GM21526 (cell line): ENCODE results near the gene SLC7A1.

ENCODE experiments used
- ATAC-seq: cut with Tn5 transposase; IDR thresholded peaks from one replicate; pipeline ENCODE4 v1.9.1; 2021; ENCODE audit warnings: moderate library complexity; ENCODE audit not compliant: unreplicated experiment, low FRiP score

Gene SLC7A1

DNA sequence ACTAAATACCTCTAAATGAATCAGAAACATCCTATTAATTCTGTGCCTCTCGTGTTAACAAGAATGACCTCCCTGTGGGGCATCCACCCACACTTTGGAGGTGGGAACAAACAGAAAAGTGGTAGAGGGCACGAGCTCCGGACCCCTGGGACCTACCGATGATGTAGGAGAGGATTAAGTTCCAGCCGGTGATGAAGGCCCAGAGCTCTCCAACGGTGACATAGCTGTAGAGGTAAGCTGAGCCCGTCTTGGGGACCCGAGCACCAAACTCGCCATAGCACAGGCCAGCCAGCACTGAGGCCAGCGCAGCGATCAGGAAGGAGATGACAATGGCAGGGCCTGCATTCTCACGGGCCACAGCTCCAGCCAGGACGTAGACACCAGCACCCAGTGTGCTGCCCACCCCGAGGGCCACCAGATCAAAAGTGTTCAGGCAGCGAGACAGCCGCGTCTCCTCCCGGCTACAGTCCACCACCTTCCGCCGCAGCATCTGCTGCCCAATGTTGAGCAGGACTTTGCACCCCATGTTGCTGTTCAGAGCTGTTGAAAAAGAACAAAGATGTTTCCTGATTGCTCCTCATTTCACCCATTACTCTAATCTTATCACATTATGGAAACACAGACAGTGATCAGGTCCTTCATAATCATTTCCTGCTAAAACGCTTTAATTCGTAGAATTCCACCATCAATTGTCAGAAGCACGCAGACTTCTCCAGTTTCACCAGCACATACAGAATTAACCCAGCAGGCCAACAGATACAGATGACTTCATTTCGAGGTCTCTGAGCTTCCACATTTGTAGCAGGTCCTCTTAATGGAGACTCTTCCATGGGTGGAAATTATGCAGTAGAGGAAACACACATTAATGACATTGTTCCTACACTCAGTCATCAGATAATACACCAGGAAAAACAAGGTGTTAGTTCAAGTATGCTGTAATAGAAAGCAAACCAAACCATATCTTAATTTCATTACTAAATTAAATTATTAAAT lies 59.5 kb downstream of the SLC7A1 start:
- ATAC-seq, result no peak

GRCh38 chr13:29534083-29534482 lies 61.4 kb downstream of the SLC7A1 start:
- no peak for ATAC-seq

DNA sequence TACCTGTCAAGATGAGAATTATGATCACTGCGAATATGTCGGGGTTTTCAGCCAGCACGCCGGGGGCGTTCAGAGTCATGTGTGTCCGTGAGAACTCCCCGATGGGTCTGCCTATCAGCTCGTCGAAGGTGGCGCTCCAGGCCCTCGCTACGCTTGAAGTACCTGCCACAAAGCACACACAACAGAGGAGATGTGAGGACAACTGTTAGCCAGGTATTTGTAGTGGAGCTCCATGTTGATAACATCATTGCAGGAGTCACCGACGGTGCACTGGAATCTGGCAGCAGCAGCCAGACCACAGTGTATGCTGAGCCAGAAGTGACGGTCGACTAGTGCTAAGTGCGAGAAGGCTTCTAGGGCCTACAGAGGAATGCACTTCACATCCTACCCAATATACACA lies 62.7 kb downstream of the SLC7A1 start:
- no peak for ATAC-seq

- ATAC-seq, result no peak
Measured at GRCh38 chr13:29532116-29532515, 63.4 kb downstream of the SLC7A1 start.

- no peak for ATAC-seq
Measured at GRCh38 chr13:29530901-29531300, 64.6 kb downstream of the SLC7A1 start.

DNA sequence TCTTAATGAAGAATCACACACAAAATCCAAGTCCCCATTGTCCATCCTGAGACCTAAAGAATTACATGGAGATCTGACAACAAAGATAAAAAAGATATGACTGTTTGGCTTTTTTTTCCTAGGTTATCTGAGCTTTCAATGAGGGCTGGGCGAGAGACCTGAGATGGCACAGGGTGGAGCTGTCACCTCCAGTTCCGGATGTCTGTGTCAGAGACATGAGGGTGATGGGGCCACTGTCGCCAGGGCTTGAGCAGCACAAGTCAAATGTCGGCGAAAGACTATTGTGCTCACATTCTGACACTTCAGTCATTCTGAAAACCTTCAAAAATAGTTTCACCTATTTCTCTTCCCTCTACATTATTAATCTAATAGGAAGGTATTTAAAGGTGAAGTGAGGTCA lies 65.7 kb downstream of the SLC7A1 start:
- ATAC-seq, result no peak

- ATAC-seq, result no peak
Measured at GRCh38 chr13:29527916-29528315, 67.6 kb downstream of the SLC7A1 start.

- no peak for ATAC-seq
Measured at GRCh38 chr13:29527511-29527910, 68.0 kb downstream of the SLC7A1 start.

GRCh38 chr13:29526741-29527140 lies 68.7 kb downstream of the SLC7A1 start:
- ATAC-seq, result no peak

DNA sequence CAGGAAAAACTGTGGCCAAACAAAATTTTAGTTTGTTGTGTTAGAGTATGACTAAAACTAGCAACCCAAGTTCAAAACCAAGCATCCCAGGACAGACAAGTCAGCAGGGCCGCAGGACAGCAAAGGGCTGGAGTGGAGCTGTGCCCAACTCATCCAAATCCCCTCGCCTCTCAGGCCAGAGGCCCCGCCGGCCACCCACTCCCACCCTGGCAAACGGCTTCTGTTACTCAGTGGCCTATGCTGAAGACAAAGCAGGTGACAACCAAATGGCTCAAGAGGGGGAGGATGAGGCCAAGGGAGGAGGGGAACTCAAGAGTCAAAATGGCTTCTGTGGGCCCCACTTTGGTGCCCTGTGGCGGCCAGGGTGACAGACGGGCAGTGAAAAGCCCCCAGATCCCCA lies 69.7 kb downstream of the SLC7A1 start:
- ATAC-seq, result no peak

DNA sequence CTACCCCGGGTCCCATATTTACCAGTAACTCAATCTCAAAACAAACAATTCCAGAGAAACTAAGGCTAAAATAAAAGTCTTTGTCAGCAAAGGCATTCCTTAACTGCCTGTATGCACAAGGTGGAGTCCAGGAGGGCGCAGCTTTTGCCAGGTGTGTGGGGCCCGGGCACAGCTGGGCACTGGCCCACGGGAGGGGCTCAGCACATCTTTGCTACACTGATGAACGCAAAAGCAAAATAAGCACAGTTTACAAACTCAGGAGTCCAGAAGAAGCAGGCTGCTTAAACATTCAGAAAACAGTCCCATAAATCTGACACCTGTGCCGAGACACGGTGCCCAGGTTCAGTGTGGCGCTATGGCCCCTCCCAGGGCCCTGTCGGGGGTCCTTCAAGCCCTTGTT lies 70.8 kb downstream of the SLC7A1 start:
- ATAC-seq, result no peak

DNA sequence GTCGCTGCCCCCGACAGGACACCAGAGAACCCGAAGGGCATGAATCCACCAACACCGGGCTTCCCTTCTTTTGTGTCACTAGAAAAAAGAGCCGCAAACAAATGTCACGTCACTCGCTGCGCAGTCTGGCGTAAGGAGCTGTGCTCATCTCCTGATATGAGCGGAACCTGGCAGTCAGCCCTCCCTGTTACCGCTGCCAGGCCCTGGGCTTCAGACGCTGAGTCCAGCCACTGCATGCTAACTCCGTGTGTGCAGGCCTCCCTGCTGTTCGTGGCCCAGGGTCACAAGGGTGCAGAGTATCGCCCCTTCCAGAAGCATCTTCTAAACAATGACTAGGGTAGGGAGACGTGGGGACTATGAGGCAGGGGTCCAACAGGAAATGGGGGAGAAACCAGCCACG lies 71.3 kb downstream of the SLC7A1 start:
- no peak for ATAC-seq

- ATAC-seq, result no peak
Measured at GRCh38 chr13:29523199-29523961, 72.1 kb downstream of the SLC7A1 start.

GRCh38 chr13:29522044-29522685 lies 73.3 kb downstream of the SLC7A1 start:
- ATAC-seq, result no peak

DNA sequence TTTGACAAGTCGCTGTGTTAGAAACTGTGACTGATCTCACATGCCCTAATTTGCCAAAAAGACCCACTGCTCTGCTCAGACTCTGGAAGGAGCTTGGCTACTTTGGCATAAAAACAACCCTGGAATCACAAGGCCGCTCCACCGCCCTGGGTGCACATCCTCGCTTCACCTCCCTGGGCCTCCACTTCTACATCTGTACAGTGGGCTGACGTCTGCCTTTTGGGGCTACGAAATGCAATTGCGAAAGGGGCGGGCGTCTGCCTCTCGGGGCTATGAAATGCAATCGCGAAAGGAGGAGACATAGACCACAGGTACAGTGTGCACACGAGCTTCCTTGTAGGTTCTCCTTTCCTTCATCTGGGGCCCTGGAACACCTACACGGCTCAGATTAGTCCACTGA lies 74.2 kb downstream of the SLC7A1 start:
- ATAC-seq, result no peak

DNA sequence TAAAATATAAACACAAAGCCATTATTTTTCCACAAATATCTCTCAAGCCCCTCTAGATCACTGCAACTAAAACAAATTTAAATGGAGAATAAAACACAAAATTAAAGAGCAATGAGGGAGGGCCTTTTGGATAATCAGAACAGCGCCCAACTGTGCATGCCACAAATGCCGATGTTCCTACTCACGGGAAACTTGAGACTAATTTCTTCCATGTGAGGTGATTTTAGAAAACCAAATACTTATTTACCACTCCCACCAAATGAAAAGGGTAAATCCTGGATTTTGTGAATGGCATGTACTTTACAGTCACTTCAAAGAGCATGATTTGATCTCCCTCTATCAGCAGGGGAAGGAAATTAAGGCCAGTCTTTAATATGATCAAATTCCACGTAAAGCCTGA lies 74.8 kb downstream of the SLC7A1 start:
- no peak for ATAC-seq

- ATAC-seq, result no peak
Measured at GRCh38 chr13:29519921-29520320, 75.6 kb downstream of the SLC7A1 start.

GRCh38 chr13:29516880-29517279 lies 78.6 kb downstream of the SLC7A1 start:
- no peak for ATAC-seq

DNA sequence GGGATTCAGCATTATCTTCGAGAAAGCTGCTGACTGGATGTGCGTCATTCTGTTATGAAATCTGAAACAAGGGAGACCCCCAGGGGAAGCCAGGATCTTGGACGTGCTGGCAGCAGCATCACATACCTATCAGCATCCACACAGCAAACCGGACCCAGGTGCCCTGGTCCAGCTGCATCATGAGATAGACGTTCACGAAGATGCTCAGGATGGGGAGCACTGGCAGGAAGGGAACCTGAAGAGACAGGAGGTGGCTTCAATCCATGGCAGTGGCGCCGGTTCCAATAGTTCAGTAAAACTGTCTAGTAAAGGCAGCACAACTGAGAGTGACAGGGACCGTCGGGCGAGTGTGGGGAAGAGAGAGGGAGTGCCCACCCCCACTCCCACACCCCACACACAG lies 79.5 kb downstream of the SLC7A1 start:
- ATAC-seq, result no peak

DNA sequence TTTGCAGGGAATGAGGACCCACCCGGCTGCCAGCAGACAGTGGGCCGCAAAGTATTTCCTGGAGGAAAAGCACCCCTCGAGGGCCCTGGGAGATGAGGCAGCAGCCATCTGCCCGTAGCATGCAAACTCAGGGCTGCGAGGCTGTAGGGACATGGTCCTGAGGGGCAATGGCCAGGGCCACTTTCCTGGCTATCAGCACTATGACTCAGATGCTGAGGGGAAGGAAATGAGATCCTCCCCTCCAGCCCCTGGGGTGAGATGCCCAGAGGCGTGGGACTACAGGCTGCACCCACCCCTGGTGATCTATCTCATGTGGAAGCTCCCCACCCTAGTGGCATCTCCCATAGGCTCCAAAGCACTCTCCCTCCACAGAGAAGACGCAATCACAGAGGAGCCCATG lies 80.1 kb downstream of the SLC7A1 start:
- no peak for ATAC-seq

DNA sequence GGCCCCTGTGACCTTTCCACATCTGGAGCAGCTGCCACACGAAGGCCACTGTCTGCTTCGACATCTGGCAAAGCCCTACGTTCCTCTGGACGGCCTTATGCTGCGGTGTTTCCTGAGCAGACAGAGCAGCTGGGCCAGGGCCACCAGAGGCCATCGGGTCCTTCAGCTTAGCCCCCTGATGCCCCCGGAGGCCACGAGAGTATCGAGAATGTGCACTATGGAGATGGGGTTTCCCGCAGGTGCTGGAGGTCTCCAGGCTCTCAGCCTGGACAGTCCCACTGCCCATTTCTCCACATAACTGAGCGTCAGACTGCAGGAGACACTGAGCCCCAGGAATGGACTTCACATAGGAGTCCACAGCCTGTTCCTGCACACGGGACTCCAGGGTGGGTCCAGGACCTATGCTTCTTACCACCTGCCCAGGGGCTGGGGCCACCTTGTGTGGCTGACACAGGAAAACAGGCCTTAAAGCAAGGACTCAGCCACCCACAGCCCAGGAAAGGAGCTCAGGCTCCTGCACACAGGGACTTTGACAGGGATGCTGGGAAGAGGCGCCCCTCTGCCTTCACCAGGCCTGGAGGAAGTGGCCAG lies 80.7 kb downstream of the SLC7A1 start:
- no peak for ATAC-seq
